Measurements from ENCODE around the gene USP53.
"Not testable (repeated sequence)": the region's sequence is repeated elsewhere in the genome, so short reads cannot be mapped to it uniquely, and the experiment has no call there.

Gene USP53

DNA sequence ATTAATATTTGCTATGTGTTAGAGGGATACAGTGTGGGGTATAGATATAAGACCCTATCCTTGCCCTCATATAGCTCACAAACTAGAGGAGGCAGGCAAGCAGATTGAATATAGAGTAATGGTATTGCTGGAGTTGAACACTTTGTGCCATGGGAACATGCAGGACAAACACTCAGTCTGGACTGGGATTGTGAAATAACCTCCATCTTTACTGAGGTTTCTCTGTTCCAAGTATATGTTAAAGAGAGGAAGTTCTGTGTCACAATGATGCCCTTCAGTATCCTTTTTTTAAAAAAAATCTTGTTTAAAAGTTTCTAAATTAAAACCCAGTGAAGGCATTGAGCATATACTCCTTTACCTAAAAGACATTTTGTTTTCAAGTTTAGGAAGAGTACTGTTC, 100.7 kb downstream of the USP53 start:
- in situ Hi-C loops (cut with MboI; ENCODE audit: low sequenced_read_pairs): no loop called here

DNA sequence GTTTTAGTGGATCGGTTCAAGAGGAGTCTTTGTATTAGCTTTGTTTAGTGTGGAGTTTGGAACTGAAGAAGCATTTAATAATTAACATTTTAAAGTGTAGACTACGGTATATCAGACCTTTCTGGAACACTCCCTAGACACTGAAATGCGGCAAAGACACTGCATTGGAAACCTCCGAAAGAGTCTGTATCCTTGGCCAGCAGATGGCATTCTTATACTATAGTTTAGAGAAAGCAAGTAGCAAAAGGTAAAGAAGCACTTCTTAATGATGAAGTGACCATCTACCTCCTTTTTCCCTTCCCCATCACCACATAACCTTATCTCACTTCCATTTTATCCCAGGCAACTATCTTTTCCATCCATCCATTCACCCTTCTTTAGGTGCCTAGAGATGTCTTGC, 101.8 kb downstream of the USP53 start:
- in situ Hi-C loops (cut with MboI; ENCODE audit: low sequenced_read_pairs): no loop called here

- in situ Hi-C loops (cut with MboI; ENCODE audit: low sequenced_read_pairs): no loop called here
Measured at GRCh38 chr4:119315036-119315435, 102.5 kb downstream of the USP53 start.

DNA sequence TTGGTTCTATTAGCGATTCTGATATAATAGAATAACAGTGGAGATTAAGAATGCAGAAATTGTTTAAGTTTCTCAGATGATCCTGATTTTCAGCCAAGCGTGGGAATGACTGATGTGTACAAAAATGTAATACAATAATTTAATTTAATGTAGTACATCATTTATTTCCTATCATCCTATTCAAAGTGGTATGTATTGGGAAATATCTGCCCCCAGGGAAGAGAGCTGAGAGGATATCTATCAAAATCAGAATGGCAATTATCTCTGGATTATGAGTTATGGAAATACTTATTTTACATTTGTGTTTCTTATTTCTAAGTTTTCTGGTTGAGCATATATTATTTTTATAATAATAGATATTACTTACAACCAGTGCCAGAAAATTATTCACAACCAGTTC, 105.5 kb downstream of the USP53 start:
- in situ Hi-C loops (cut with MboI; ENCODE audit: low sequenced_read_pairs): no loop called here

GRCh38 chr4:119321921-119322687, 109.6 kb downstream of the USP53 start, which contains the start of gene FABP2:
Gene FABP2 (minus strand): TSS chr4:119322138. CDS start chr4:119322102, 36 bp downstream.
- in situ Hi-C loops (cut with MboI; ENCODE audit: low sequenced_read_pairs): no loop called here

GRCh38 chr4:119328695-119329094, 116.2 kb downstream of the USP53 start:
- in situ Hi-C loops (cut with MboI; ENCODE audit: low sequenced_read_pairs): no loop called here

- in situ Hi-C loops (cut with MboI; ENCODE audit: low sequenced_read_pairs): no loop called here
Measured at GRCh38 chr4:119329835-119330620, 117.5 kb downstream of the USP53 start.

DNA sequence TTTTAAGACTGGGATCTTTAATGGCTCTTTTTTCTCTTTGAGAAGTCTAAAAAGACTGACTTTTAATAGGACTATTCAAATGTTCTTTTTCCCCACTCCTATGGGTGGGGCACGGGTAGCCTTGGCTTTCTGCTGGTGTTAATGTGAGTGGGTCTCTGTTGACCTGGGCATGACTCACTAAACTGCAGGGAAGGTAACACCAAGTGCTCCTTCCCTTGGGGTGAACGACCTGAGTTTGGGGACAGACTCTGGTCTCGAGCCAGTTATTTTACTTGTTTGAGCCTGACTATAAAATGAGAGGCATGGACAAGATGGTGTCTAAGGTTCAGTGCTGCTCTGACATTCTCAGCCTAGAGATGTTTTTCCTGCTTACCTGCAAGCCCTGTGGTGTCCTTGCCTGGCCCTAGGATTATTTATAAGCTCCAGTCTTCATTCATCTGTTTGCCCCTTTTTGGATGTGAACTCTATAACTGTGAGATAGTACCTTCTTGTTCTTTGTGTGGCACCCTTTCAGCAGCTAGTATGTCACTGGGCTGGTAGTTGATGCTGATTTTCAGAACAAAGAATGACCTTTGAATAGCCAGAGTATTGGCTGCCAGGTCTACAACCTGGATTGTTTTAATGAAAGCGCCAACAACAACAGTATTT, 123.9 kb downstream of the USP53 start:
- in situ Hi-C loops (cut with MboI; ENCODE audit: low sequenced_read_pairs): not testable (repeated sequence)

GRCh38 chr4:119337010-119337409, 124.5 kb downstream of the USP53 start:
- in situ Hi-C loops (cut with MboI; ENCODE audit: low sequenced_read_pairs): no loop called here

DNA sequence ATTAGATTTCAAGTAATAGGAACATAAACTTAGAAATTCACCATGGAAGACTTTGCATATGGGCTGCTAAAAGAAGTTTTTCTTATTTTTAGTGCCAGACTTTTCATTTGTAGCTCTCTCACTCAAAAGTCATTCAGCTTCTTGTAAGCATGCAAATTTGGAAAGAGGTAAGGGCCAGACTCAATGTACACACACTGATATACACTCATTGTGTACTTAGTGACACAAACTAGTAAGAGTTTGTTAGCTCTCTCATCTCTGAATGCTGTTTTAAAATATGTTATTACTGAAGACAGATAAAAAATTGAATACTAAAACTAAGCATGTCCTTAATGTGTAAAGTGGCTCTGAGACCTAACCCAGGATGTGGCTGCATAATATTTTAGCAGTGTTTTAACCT, 127.4 kb downstream of the USP53 start:
- in situ Hi-C loops (cut with MboI; ENCODE audit: low sequenced_read_pairs): not testable (repeated sequence)

DNA sequence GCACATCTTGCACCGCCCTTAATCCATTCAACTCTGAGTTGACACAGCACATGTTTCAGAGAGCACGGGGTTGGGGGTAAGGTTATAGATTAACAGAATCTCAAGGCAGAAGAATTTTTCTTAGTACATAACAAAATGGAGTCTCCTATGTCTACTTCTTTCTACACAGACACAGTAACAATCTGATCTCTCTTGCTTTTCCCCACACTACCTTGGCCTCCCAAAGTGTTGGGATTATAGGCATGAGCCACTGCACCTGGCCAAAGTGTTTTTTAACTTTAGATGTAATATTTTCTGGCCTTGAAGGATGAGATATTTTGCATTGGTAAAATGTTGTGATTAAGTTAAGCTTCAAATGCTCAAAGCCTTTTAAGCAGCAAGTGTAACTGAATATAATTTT, 130.8 kb downstream of the USP53 start:
- in situ Hi-C loops (cut with MboI; ENCODE audit: low sequenced_read_pairs): not testable (repeated sequence)
